ENCODE data around the gene KCNMB2.
"Not testable (repeated sequence)": the region's sequence is repeated elsewhere in the genome, so short reads cannot be mapped to it uniquely, and the experiment has no call there.

KCNMB2 gene

GRCh38 chr3:178699810-178700209 is 163.6 kb downstream of the KCNMB2 start:
- no peak for DNase-seq (ENCODE audit: low read depth in 2 of 2)

- no peak for DNase-seq (ENCODE audit: low read depth in 2 of 2)
Observed at GRCh38 chr3:178703268-178703975, 167.2 kb downstream of the KCNMB2 start.

- no peak for DNase-seq (ENCODE audit: low read depth in 2 of 2)
Observed at GRCh38 chr3:178705925-178706324, 169.7 kb downstream of the KCNMB2 start.

GRCh38 chr3:178706411-178706810 is 170.2 kb downstream of the KCNMB2 start:
- no peak for DNase-seq (ENCODE audit: low read depth in 2 of 2)

- DNase-seq (ENCODE audit: low read depth in 2 of 2) = no peak
Observed at GRCh38 chr3:178707311-178708031, 171.2 kb downstream of the KCNMB2 start.

- no peak for DNase-seq (ENCODE audit: low read depth in 2 of 2)
Observed at GRCh38 chr3:178709051-178709450, 172.8 kb downstream of the KCNMB2 start.

- DNase-seq (ENCODE audit: low read depth in 2 of 2) = no peak
Observed at GRCh38 chr3:178711753-178712152, 175.5 kb downstream of the KCNMB2 start.

- no peak for DNase-seq (ENCODE audit: low read depth in 2 of 2)
Observed at GRCh38 chr3:178712247-178712646, 176.0 kb downstream of the KCNMB2 start.

- DNase-seq (ENCODE audit: low read depth in 2 of 2) = no peak
Observed at GRCh38 chr3:178714925-178715832, 178.9 kb downstream of the KCNMB2 start.

GRCh38 chr3:178718995-178719635 is 182.9 kb downstream of the KCNMB2 start:
- no peak for DNase-seq (ENCODE audit: low read depth in 2 of 2)

GRCh38 chr3:178732824-178733223 is 196.6 kb downstream of the KCNMB2 start:
- DNase-seq (ENCODE audit: low read depth in 2 of 2) = no peak

- DNase-seq (ENCODE audit: low read depth in 2 of 2) = no peak
Observed at GRCh38 chr3:178735032-178735674, 198.9 kb downstream of the KCNMB2 start.

- no peak for DNase-seq (ENCODE audit: low read depth in 2 of 2)
Observed at GRCh38 chr3:178736300-178736699, 200.1 kb downstream of the KCNMB2 start.

- no peak for DNase-seq (ENCODE audit: low read depth in 2 of 2)
Observed at GRCh38 chr3:178739720-178740119, 203.5 kb downstream of the KCNMB2 start.

- DNase-seq (ENCODE audit: low read depth in 2 of 2) = no peak
Observed at GRCh38 chr3:178741020-178741419, 204.8 kb downstream of the KCNMB2 start.

- no peak for DNase-seq (ENCODE audit: low read depth in 2 of 2)
Observed at GRCh38 chr3:178743297-178743696, 207.1 kb downstream of the KCNMB2 start.

- DNase-seq (ENCODE audit: low read depth in 2 of 2) = not testable (repeated sequence)
Observed at GRCh38 chr3:178745861-178746655, 209.8 kb downstream of the KCNMB2 start.

- no peak for DNase-seq (ENCODE audit: low read depth in 2 of 2)
Observed at GRCh38 chr3:178748874-178749273, 212.6 kb downstream of the KCNMB2 start.

GRCh38 chr3:178749471-178749870 is 213.2 kb downstream of the KCNMB2 start:
- no peak for DNase-seq (ENCODE audit: low read depth in 2 of 2)

- DNase-seq (ENCODE audit: low read depth in 2 of 2) = no peak
Observed at GRCh38 chr3:178750639-178751300, 214.5 kb downstream of the KCNMB2 start.

Measured in activated CD8-positive, alpha-beta memory T cell treated with anti-CD3 and anti-CD28 coated beads for 4 hours (primary cell).